Glomerular endothelial cell (primary cell): ENCODE results near the gene ANK3. TPM values are rescaled to one million over a fixed set of nuclear protein-coding genes. Genes with fewer than 3 reads are reported as not detected.

Experiments
- DNase-seq: peaks from one replicate; pipeline ENCODE4 v3.0.0-alpha.2; 2011; ENCODE audit warnings: low read depth, low spot score; ENCODE audit errors: extremely low read depth
- total RNA-seq: library from RNA; depleted of rRNA; stranded (reverse); fragments of >200 nt; gene quantifications from 2 replicates; pipeline ENCODE4 v1.2.3, GENCODE V29; 2015

ANK3 gene
- total RNA-seq, 1 donor from 2014 or later, result 7.9 TPM

DNA sequence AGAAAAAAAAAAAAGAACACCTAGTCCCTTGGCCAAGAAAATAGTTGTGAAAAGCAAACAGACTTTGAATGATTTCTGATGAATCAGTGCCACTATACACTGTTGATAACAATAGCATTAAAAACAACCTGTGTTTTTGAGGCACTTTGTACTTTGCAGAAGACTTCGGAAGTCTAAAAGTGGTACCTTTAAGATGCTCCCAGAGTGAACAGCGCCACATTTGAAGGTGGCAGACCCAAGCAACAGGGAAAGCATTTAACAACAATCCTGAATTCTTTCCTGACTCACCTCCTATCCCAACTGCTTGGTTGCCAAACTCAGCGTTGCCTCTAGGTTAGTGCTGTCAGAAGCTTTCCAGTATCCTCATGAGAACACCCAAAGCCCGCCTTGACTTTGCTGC, 380.9 kb downstream of the ANK3 start:
- no peak for DNase-seq

DNA sequence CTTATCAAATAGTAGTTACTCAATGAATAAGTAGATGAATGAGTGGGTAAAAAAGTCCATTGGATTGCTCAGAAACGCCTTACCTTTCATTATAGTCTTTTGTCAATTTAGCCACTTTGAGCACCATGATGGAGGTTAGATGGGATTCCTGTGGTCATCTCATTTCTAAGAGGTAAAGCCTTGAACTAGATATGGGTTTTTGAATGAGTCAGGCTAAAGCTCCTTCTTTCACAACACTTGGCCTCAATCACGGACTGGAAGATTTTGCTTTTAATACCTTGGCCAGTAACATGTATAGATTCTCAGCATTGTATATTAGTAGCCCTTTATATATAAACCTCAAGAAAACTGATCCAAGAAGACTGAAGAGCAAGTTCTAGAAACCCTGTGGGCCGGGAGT, 383.6 kb downstream of the ANK3 start:
- no peak for DNase-seq

DNA sequence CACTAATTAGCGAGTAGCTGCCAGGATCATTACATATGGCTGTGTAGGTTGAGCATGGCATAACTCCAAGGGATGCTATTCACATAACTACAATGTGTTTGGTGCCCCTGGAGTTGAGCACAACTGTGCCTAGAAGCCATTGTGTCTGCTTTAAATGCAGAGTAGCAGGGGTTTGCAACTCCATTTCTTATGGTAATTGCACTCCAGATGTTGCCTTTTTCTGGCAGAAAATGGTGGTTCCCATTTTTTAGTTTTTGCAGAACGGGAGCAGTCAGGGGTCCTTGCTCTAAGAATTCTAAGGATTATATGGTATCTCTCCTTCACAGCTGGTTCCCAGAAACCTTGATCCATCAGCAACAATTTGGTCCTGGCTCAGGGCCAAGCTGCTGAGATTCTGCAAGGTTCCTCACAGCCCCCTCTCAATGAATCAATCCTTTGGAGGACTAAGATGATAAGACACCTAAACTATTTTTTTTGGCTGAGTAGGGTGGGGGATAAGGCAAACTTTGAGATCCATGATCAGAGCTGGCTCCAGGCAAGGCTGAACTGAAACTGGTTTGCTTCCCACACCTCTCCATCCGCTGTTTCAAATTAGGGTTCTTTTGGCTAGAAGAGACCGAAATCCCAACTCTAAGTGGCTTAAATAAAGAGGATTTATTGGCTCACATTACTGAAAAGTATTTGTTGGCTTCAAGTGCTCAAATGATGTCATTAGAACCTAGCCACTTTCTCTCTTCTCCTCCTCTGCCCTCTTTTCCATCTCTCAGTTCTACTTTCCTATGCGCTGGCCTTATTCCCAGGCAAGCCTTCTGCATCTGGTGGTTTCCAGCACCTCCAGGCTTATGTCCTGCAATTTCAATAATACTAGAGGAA, 385.8 kb downstream of the ANK3 start:
- DNase-seq, result no peak

DNA sequence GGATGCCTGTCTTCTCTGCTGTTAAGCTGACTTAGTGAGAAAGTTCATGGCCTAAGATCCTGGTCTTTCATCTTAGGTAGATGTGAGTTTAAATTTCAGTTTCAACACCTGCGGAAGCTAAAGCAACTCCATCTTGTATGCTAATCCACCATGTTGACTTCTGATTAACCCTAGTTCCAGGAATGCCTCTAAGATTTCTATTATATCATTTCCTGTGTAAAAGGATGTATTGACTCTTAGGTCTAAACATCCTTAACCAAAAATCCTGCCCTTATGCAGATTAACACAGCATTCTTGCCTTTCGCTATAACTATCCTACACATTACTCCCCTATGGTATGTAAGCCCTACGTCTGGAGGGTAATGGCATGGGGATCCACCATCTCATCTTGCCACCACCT, 388.9 kb downstream of the ANK3 start:
- DNase-seq, result no peak

DNA sequence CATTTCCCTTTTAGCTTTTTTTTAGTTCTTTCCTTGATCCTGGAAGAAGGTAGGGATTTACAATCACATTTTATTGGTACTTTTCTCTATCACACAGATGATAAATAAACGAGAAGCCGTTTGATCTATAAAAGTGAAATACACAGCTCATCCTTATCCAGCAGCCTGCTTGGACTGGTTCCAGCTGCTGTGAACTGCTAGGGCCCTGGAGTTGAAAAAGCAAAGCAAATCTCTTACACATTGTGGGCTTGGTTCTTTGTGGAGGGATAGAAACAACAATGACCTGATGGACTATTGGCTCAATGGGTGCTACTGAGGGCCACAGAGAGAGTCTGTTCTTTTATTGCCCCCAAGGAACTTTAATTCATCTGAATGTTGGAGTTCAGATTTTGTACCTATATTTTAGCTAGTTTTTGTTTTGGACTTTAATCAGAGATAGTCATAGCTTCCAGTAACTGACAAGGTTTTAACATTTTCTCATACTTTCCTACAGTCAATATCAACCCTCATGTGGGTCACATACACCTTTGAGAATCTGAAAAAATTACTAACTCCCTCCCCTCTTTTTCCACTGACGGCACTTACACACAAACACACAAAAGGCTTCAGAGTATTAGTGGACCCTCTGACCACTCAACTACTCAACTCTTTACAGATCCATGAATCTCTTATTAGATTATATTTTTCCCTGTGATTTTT, 391.7 kb downstream of the ANK3 start:
- no peak for DNase-seq

DNA sequence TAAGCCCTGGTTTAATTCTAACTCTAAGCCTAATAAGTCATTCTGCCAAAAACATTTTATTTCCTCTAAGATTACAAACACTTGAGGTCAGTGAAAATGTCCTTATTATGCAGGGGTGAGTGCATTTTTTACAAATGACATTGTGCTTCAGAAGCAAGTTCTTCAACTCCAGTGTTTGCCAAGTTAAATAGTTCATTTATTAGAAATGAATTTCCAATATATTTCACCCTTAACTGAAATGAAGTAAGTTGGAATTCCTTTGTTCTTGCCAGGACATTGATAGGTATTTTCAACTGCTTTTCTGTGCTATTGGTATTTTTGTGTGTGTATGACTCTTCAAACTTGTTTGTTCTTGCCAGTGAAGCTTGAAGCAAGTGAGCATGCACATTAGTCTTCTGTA, 393.8 kb downstream of the ANK3 start:
- no peak for DNase-seq

DNA sequence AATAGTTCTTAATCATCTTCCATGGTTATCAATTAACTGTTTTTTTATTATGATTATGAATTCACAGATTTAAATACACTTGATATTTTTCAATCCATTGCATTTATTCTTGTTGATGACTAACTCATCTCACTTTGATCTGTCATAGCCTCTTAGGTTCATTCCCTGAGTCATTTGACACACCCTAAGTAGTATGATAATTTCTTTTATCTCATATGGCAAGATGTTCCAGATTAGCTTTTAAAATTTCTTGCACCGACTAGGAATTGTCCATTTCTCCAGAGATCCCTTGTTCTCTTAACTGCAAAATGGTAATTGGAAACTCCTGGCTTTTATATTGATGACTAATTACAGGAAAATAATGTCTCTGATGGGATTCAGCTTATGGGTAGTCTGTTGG, 395.7 kb downstream of the ANK3 start:
- DNase-seq, result no peak

DNA sequence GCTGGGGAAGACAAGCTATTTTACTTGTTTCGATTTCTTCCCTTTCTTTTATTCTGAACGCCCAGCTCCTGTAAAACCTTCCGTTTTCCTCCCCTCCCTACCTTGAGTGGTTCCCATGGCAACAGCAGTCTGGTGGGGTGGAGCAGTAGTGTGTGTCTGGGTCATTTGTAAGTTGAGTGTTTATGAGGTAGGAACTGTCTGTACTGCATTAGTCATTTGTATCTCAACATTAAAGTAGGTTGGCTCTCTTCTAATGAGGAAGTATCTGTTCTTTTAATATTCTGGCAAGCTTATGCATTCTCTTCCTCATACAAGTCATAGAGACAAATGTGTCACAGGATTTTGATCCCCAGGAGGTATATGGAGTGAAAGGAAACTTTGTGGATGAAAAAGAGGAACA, 398.0 kb downstream of the ANK3 start:
- DNase-seq, result no peak

DNA sequence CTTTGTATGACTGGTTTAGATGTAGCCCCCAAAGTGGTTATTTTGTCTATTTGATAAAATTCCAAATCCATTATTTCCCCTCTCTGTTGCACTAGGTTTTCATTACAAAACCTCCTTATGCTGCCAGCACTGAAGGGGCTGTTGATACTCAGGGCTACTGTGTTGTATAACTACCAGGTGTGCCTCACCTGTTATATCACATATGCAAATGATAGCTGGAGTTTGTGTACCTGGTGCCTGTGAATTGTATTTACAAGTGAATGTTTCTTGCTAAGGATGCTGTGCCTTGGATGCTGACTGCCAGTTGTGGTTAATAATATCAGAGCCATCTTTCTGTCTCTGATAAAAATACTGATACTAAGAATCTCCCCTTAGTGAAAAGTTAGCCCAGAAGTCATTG, 398.6 kb downstream of the ANK3 start:
- no peak for DNase-seq

DNA sequence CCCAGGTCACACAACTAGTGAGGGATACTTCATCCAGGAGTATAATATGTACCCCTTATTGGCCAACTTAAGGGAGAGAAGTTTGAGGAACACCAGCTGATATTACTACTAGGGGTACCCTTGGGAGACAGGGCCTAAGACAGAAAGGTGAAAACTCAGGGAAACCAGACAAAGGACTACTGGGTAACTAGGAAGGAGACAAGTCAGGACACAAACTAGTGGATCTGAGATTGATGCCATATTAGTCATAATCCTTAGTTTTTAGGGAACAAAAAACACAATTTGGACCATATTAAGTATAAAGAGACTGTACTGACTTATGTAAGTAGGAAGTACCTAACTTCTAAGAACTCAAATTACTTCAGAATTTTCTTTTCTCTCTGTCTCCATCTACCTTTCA, 404.0 kb downstream of the ANK3 start:
- DNase-seq, result no peak

DNA sequence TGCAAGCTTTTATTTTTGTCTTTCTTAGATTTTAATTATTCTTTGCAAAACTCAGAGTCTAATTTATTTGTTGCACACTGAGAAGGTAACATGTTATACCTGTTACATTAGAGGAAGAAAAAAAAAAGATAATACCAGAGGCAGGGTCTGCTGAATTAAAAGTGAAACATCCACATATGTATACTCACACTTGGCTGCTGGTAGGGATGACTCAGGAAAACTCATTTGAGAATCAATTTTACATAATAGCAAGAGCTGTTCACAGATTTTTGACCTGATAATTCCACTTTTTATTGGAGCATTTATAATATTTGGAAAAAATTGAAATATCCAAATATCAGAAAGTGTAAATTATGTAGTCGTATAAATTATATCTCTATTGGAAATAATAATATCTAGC, 405.3 kb downstream of the ANK3 start:
- no peak for DNase-seq

DNA sequence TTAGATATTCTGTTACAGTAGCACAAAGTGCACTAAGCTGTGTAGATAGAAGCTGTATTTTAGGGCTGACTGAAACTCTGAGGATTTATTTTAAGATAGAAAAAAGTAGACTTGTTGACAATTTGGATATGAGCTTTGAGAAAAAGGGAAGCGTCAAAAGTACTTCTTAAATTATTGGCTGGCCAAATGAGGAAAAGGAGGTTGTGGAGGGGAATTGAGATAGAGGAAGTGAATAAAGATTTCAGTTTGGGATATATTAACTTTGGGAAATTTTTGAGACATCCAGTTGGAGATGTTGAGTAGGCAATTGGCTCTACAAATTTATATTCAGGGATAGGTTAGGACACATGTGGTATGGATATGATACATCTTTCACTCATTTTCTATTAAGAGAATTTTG, 409.3 kb downstream of the ANK3 start:
- DNase-seq, result no peak

DNA sequence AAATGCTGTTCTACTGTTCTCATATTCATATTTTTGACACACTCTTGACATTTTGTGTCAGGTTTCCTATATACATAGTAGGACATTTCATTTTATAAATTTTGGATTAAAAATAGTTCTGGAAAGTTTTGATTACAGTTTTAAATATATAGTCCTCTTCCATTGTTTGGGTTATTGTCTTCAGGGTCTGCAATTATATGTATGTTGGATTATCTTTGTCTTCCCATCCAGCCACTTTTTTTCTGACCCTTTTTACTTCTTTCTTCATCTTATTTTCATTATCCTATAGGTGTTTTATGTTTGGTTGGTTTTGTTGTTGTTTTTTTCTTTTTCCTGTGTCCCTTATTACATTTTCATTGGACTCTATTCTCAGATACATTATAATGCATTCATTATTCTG, 412.2 kb downstream of the ANK3 start:
- DNase-seq, result no peak

DNA sequence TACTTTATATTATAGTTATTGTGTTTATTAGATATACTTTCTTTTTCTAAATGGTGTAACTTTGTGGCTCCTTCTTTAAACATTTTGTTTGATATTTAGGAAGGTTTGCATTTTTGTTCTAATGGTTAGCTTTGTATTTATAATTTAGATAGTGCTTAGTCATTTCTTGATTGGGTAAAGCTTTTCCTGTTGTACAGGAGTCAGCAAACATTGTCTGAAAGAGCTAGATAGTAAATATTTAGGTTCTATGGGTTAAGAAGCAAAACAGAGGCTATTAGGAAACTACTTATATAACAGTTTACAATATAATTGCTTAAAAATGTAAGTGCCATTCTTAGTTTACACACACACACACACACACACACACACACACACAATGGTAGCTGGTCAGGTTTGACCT, 412.8 kb downstream of the ANK3 start:
- no peak for DNase-seq
